C4-2B (cell line): Measurements from ENCODE around the gene NEDD4L.

ENCODE experiments used
- ZFX ChIP-seq: fragments of 450-650 bp; IDR thresholded peaks from 2 replicates; pipeline ENCODE4 v1.6.1; 2017
- TF ChIP-seq, protein P1 (sequence below): fragments of 450-650 bp; conservative IDR thresholded peaks from 2 replicates; pipeline ENCODE4 v1.5.1; 2017; ENCODE audit warnings: mild to moderate bottlenecking

DNA sequence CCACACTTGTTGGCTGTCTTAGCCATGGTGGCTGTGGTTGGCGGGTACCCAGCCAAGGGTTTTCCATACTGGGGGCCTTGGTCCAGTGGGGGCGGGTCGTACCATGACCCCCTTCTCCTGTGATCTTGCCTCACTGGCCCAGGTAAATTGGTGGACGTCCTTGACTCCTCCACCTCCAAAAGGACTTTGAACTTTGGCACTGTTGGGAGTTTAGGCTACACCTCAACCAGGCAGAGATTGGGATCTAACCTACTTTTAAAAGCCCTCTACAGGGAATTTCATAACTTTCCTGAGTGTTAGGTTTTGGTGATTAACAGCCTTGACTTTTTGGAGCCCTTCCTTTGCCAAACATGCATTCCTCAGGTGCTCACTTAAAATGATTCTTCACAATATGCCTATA is 106.7 kb downstream of the NEDD4L start:
- TF ChIP-seq, protein P1, sequence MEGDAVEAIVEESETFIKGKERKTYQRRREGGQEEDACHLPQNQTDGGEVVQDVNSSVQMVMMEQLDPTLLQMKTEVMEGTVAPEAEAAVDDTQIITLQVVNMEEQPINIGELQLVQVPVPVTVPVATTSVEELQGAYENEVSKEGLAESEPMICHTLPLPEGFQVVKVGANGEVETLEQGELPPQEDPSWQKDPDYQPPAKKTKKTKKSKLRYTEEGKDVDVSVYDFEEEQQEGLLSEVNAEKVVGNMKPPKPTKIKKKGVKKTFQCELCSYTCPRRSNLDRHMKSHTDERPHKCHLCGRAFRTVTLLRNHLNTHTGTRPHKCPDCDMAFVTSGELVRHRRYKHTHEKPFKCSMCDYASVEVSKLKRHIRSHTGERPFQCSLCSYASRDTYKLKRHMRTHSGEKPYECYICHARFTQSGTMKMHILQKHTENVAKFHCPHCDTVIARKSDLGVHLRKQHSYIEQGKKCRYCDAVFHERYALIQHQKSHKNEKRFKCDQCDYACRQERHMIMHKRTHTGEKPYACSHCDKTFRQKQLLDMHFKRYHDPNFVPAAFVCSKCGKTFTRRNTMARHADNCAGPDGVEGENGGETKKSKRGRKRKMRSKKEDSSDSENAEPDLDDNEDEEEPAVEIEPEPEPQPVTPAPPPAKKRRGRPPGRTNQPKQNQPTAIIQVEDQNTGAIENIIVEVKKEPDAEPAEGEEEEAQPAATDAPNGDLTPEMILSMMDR = no peak
- TF ChIP-seq ZFX = no peak
